Natural killer cell treated with Interleukin-12 subunit alpha and Interleukin-12 subunit beta and Interleukin-15 and Interleukin-18, amount 100 ng/mL, for 72 hours (primary cell): ENCODE results near the gene ACOX3. TPM values are rescaled to one million over a fixed set of nuclear protein-coding genes. Genes with fewer than 3 reads are reported as not detected.
"Not testable (repeated sequence)": the region's sequence is repeated elsewhere in the genome, so short reads cannot be mapped to it uniquely, and the experiment has no call there.

Experiments used
- ATAC-seq, 2 donors: fragments of 150-1000 bp; cut with Tn5 transposase in 1 of 2; sonication (Bioruptor Pico), chemical (Tn5 transposase) in 1 of 2; 2 replicates each; pipeline ENCODE4 v1.10.0; 2021
- DNase-seq: peaks from one replicate; pipeline ENCODE4 v3.0.0; 2022; ENCODE audit warnings: low spot score
- H3K27ac Mint-ChIP-seq, 2 donors: 1 replicate in 1 of 2; 2 replicates in 1 of 2; pipeline ENCODE4 v1.8.0; 2022; ENCODE audit warnings: mixed read lengths in 2 of 2, mild to moderate bottlenecking in 1 of 2, moderate library complexity in 1 of 2
- H3K27me3 Mint-ChIP-seq, 2 donors: 1 replicate in 1 of 2; 2 replicates in 1 of 2; pipeline ENCODE4 v1.8.0; 2022; ENCODE audit warnings: mixed read lengths in 2 of 2
- H3K36me3 Mint-ChIP-seq: one replicate; pipeline ENCODE4 v1.8.0; 2022; ENCODE audit warnings: mixed read lengths
- H3K4me1 Mint-ChIP-seq, 2 donors: 1 replicate in 1 of 2; 2 replicates in 1 of 2; pipeline ENCODE4 v1.8.0; 2022; ENCODE audit warnings: low read depth in 2 of 2, mixed read lengths in 2 of 2, mild to moderate bottlenecking in 1 of 2
- H3K4me3 Mint-ChIP-seq: one replicate; pipeline ENCODE4 v1.8.0; 2022; ENCODE audit warnings: mixed read lengths
- H3K9me3 Mint-ChIP-seq: 2 replicates; pipeline ENCODE4 v1.8.0; 2022; ENCODE audit warnings: mixed read lengths
- total RNA-seq, 2 donors: library from RNA; stranded (reverse); gene quantifications; one replicate each; pipeline ENCODE4 v1.2.3, GENCODE V29; 2022

The ACOX3 gene
- total RNA-seq: 10 to 100 TPM; 19.9 to 22.2 TPM

DNA sequence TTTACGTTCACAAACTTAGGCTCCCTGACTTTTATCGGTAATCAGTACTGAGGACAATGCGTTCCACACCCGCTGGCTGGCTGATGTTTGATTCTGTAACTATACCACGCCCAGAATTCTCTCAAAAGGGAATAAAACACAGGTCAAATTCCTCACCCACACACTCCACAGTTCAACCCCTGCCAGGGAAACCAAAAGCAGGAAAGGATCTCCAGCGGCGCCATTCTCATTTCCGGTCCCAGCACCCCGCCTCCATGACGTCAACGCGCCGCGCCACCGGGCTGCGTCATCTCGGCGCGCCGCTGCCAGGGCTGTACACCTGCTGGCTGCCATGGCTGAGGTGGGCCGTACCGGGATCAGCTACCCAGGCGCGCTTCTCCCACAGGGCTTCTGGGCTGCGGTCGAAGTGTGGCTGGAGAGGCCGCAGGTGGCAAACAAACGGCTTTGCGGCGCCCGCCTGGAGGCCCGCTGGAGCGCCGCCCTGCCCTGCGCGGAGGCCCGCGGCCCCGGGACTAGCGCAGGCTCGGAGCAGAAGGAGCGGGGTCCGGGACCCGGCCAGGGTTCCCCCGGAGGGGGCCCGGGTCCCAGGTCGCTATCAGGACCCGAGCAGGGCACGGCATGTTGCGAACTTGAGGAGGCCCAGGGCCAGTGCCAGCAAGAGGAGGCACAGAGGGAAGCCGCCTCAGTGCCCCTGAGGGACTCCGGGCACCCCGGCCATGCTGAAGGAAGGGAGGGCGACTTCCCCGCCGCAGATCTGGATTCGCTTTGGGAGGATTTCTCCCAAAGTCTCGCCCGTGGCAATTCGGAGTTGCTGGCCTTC lies at the start of gene ACOX3, which contains the start of gene TRMT44:
Gene ACOX3 (minus strand): TSS at position 232 of the 820 bp plus-strand sequence. CDS start 24,202 bp downstream, outside the sequence.
Gene TRMT44 (plus strand): TSS at position 286 of the 820 bp plus-strand sequence. CDS start 46 bp downstream, at position 332.
- Mint-ChIP-seq H3K9me3 (no peaks in the 10 kb centered on the region), H3K27me3 (no peaks in the 10 kb centered on the region), H3K36me3 (peaks cover 6% of the 10 kb centered on the region), H3K4me3 (peak within 1 kb of the TSS; percentile 99), H3K4me1 (peaks cover 56 to 60% of the 10 kb centered on the region in 2 donors), H3K27ac (peak within 1 kb of the TSS; percentile 99 to 100)
- peak; percentile 93 for DNase-seq
- peak; percentile 95 to 97 for ATAC-seq

- Mint-ChIP-seq H3K36me3 (no peaks in the 10 kb centered on the region), H3K4me3 (no peak overlapping the region), H3K27ac (no peak overlapping the region), H3K9me3 (no peaks in the 10 kb centered on the region), H3K27me3 (no peaks in the 10 kb centered on the region), H3K4me1 (no peaks in the 10 kb centered on the region)
- DNase-seq (no peak), ATAC-seq (no peak)
These were observed 48.4 kb upstream of the ACOX3 start for GRCh38 chr4:8488791-8489369.

- not testable (repeated sequence) for H3K9me3 Mint-ChIP-seq, H3K27me3 Mint-ChIP-seq, H3K27ac Mint-ChIP-seq
These were observed 46.1 kb upstream of the ACOX3 start for GRCh38 chr4:8486643-8487042.

DNA sequence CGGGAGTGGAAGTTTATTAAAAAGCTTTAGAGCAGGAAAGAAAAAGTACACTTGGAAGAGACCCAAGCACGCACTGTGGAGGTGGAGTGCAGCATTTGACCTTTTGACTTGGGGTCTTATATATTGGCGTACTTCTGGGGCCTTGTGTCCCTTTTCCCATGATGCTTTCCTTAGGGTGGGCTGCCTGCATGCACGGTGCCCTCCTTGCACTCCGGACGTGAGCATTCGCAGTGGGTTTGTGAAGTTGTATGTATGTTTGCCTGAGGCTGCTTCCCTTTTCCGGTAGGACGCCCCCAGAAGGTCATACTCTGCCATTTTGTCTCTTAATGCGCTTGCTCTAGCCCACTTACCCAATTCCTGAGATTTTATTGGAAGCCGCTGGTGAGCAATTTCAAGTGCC lies 39.7 kb upstream of the ACOX3 start:
- ATAC-seq (no peak), DNase-seq (no peak)
- no peak overlapping the region for H3K27ac Mint-ChIP-seq
- no peaks in the 10 kb centered on the region for H3K36me3 Mint-ChIP-seq
- no peak overlapping the region for H3K4me3 Mint-ChIP-seq
- no peaks in the 10 kb centered on the region for H3K9me3 Mint-ChIP-seq
- H3K4me1 Mint-ChIP-seq: peaks cover 0 to 4% of the 10 kb centered on the region in 2 donors
- no peaks in the 10 kb centered on the region for H3K27me3 Mint-ChIP-seq

More at GRCh38 chr4:8486643-8487042, 46.1 kb upstream of the ACOX3 start:
- not testable (repeated sequence) for H3K4me3 Mint-ChIP-seq, H3K36me3 Mint-ChIP-seq, H3K4me1 Mint-ChIP-seq, ATAC-seq
- peak; percentile 3 for DNase-seq

GRCh38 chr4:8478801-8479744 lies 38.5 kb upstream of the ACOX3 start:
- H3K9me3 Mint-ChIP-seq: no peaks in the 10 kb centered on the region

DNA sequence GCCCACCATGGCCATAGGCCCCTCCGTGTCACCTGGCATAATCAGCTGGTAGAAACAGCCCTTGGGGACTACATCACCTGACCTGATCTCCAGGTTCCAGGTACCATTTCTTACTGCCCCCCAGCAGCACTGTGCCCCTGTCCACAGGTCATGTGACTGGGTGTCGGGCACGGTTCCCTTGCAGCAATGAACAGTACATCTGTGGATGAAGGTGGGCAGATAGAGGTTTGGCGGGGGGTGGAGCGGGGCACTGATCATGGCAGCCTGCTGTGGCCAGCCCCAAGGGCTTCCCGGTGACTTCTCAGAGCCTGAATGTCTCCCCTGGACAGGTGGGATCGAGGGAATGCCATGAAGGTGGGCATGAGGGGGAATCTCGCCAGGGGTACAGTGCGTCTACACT lies 37.8 kb upstream of the ACOX3 start:
- no peak for DNase-seq
- Mint-ChIP-seq H3K27ac (no peak overlapping the region), H3K36me3 (no peaks in the 10 kb centered on the region), H3K4me3 (no peak overlapping the region), H3K9me3 (no peaks in the 10 kb centered on the region), H3K4me1 (peaks cover 0 to 4% of the 10 kb centered on the region in 2 donors), H3K27me3 (no peaks in the 10 kb centered on the region)
- no peak for ATAC-seq

More at GRCh38 chr4:8478801-8479744, 38.5 kb upstream of the ACOX3 start:
- Mint-ChIP-seq H3K4me3 (no peak overlapping the region), H3K27me3 (no peaks in the 10 kb centered on the region), H3K27ac (peak overlapping the region in 1 of 2 donors; percentile 14), H3K36me3 (no peaks in the 10 kb centered on the region), H3K4me1 (peaks cover 0 to 4% of the 10 kb centered on the region in 2 donors)
- DNase-seq (no peak), ATAC-seq (no peak)

DNA sequence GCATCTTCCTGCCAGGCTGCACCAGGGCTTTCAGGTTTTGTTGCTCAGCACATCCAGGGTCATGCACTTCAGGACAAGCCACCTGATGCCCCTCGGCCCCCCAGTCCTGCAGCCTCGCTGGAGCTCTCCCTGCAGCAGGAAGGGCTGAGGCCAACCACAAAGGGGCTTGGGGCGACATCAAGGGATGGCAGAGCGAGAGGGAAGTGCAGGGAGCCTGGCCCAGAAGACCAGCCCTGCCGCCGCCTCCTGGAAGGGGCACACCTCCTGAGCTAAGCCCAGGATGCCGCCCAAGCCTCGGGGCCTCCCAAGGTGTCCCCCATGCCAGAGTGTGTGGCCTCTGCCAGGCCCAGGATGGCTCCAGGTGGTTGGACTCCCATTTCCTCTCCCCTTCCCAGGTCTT lies 37.2 kb upstream of the ACOX3 start:
- H3K4me3 Mint-ChIP-seq: no peak overlapping the region
- no peak overlapping the region for H3K27ac Mint-ChIP-seq
- H3K9me3 Mint-ChIP-seq: no peaks in the 10 kb centered on the region
- no peaks in the 10 kb centered on the region for H3K27me3 Mint-ChIP-seq
- ATAC-seq (no peak), DNase-seq (no peak)
- peaks cover 0 to 6% of the 10 kb centered on the region in 2 donors for H3K4me1 Mint-ChIP-seq
- H3K36me3 Mint-ChIP-seq: no peaks in the 10 kb centered on the region

DNA sequence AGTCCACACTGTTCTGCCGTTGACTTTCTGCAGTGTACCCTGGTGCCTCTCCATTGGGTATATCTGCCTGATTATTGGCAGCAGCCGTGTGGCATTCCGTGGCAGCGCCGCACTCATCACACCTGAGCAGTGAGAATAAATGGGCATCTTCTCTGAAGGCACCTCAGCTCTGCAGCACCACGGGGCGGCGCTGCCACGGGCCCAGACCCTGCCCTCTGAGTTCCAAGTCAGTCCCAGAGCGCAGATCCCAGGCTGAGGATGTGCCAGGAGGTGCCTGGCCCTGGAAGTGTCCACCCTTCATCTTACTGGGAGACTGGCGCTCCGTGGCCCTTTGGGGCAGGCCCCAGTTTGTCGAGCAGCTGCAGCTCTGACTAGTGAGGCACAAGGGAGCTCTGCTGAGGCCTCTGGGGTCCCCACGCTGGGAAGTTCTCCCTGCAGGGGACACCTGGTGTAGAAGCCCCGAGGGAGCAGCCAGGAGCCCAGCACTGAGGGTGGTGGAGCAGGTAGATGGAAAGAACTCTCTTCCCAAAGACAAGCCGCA lies 36.6 kb upstream of the ACOX3 start:
- Mint-ChIP-seq H3K36me3 (no peaks in the 10 kb centered on the region), H3K9me3 (no peaks in the 10 kb centered on the region), H3K27me3 (no peaks in the 10 kb centered on the region), H3K4me3 (no peak overlapping the region), H3K4me1 (peaks cover 0 to 5% of the 10 kb centered on the region in 2 donors), H3K27ac (no peak overlapping the region)
- DNase-seq (no peak), ATAC-seq (no peak)

GRCh38 chr4:8475751-8476575 lies 35.4 kb upstream of the ACOX3 start:
- ATAC-seq: no peak
- no peak for DNase-seq
- Mint-ChIP-seq H3K4me3 (no peak overlapping the region), H3K36me3 (no peaks in the 10 kb centered on the region), H3K27me3 (no peaks in the 10 kb centered on the region), H3K9me3 (no peaks in the 10 kb centered on the region), H3K27ac (no peak overlapping the region), H3K4me1 (peaks cover 0 to 5% of the 10 kb centered on the region in 2 donors)

DNA sequence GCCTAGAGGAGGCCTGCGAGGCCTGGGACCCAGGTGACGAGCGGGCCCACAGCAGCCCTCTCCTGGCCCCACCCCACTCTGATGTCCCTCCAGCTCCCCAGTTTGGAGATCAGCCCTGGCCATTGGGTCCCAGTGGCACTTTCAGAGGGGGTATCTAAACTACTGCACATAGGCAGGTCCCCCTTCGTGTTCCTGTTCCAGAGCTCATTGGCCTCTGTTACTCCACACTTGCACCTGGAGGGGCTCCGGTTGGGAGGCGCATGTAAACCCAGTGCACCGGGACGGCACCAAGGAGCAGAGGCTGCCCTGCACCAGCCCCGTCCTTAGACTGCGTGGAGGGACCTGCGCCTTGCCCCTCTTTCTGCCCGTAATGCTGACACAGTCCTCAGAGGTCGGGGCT lies 34.3 kb upstream of the ACOX3 start:
- ATAC-seq (no peak), DNase-seq (no peak)
- H3K27me3 Mint-ChIP-seq: no peaks in the 10 kb centered on the region
- no peaks in the 10 kb centered on the region for H3K36me3 Mint-ChIP-seq
- H3K4me3 Mint-ChIP-seq: no peak overlapping the region
- no peak overlapping the region for H3K27ac Mint-ChIP-seq
- H3K9me3 Mint-ChIP-seq: no peaks in the 10 kb centered on the region
- H3K4me1 Mint-ChIP-seq: peaks cover 0 to 5% of the 10 kb centered on the region in 2 donors

DNA sequence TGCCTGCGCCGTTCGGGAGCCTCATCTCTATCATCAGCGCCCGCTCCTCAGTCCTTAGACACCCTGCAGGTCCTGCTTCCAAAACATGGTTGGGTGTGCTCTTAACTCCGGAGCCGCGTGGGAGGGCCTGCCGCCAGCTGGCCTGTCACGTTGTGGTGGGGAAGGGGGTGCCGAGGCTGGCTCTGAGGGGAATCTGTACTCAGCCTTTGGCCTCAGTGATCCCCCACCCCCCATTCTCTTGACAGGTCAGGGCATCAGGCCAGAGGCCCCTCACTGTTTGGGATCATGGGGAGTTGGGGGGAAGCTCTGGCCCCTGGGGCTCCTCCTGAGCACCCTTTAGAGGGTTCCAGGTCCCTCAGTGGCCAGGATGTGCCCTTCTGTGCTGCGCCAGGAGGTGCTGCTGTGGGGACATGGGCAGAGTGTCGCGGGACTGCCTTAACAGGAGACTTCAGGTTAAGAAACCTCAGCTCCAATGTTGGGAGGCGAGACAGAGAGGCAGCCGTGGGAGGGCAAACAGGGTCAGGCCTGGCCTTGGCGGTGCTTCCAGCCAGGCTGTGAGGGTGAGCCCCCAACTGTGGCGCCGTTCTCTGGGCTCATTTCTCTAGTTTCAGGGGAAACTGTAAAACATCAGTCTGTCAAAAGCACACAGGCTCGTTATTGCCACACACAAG lies 33.5 kb upstream of the ACOX3 start:
- no peak overlapping the region for H3K4me3 Mint-ChIP-seq
- DNase-seq (no peak), ATAC-seq (no peak)
- H3K27me3 Mint-ChIP-seq: no peaks in the 10 kb centered on the region
- no peak overlapping the region for H3K27ac Mint-ChIP-seq
- H3K4me1 Mint-ChIP-seq: peaks cover 0 to 5% of the 10 kb centered on the region in 2 donors
- no peaks in the 10 kb centered on the region for H3K36me3 Mint-ChIP-seq
- H3K9me3 Mint-ChIP-seq: no peaks in the 10 kb centered on the region

- no peak for DNase-seq
- H3K36me3 Mint-ChIP-seq: no peaks in the 10 kb centered on the region
- H3K9me3 Mint-ChIP-seq: no peaks in the 10 kb centered on the region
- H3K4me3 Mint-ChIP-seq: no peak overlapping the region
- no peak for ATAC-seq
- H3K4me1 Mint-ChIP-seq: peaks cover 0 to 5% of the 10 kb centered on the region in 2 donors
- no peaks in the 10 kb centered on the region for H3K27me3 Mint-ChIP-seq
- H3K27ac Mint-ChIP-seq: no peak overlapping the region
These were observed 32.8 kb upstream of the ACOX3 start for GRCh38 chr4:8473198-8473919.
